ENCODE data around the gene ARFGEF2. TPM values are rescaled to one million over a fixed set of nuclear protein-coding genes. Genes with fewer than 3 reads are reported as not detected.
"Not testable (repeated sequence)": the region's sequence is repeated elsewhere in the genome, so short reads cannot be mapped to it uniquely, and the experiment has no call there.

ARFGEF2 gene
- total RNA-seq, 1 donor from 2014 or later = 26.9 TPM

DNA sequence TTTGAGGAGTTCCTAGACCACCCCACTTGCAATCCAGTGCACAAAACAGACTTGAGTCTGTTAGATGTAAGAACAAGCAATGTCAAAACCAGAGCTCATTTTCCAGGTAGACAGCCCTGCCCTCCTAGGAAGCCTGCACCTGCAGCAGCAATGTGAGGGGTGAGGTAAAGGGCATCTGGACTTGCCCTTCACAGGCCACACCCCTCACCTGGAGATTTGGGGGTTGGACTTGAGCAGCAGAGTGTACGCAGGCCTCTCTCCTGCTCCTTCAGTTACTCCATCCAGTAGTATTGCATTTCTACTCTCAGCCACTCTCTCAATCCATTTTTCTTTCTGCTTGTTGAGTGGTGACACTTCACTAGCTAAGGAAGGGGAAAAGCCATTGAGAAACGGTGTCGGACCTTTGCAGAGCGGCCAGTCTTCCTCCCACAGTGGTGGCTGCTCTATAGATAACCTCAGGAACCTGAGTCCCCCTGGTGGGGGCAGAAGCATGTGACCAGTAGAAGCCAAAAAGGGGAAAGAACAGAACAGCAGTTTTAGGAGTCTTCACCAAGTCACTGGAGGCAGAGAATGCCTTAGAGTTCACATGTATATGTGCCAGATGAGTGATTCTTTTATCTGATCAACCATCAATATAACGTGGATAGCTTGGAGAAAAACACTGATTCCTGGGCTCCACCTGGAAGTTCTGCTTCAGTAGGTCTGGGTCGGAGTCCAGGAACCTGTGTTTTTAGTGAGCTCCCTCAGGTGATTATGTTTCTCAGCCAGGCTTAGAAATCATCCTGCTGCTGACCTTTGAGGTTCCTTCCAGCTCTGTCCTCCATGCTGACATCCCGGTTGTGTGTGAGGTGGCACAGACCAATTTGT, 28.0 kb downstream of the ARFGEF2 start:
- DNase-seq (ENCODE audit: low spot score in 2 of 2) (no peak), FAIRE-seq (no peak)

DNA sequence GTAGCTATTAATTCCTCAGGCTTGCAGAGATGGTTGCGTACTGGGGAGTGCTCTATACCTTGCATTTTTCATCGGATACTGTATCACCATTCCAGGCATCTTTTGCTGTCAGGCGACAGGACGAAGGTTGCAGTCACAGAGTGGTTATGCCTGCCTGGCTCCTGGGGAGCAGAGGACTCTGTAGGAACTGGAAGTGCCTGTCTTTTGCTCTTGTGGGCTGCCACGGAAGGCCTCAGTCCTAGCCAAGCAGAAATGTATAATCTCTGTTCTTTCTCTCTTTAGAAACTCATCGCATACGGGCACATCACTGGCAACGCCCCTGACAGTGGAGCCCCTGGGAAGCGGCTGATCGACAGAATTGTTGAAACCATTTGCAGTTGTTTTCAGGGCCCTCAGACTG, 29.5 kb downstream of the ARFGEF2 start:
- FAIRE-seq = no peak
- no peak for DNase-seq (ENCODE audit: low spot score in 2 of 2)

DNA sequence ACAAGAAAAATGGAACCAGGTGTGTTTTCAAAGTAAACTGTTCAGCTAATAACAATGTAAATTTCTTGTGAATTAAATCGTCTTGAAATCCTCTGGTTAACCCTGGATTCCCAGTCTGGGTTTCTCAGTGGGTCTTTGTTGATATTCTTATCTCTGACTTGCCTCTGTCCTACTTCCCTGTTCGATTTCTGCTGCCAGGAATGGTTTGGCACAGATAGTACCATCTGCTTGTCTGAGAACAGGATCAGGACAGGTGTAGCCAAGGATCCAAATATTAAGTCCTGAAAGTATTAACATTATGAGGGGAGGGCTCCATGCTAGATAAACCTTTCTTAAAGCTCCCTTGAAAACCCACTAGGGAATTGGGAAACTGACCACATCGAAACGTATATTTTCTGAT, 30.1 kb downstream of the ARFGEF2 start:
- no peak for DNase-seq (ENCODE audit: low spot score in 2 of 2)
- no peak for FAIRE-seq

GRCh38 chr20:48952656-48953055, 31.1 kb downstream of the ARFGEF2 start:
- FAIRE-seq = no peak
- DNase-seq (ENCODE audit: low spot score in 2 of 2) = no peak

- FAIRE-seq (no peak), DNase-seq (ENCODE audit: low spot score in 2 of 2) (no peak)
These were observed 32.1 kb downstream of the ARFGEF2 start for GRCh38 chr20:48953653-48954052.

- DNase-seq (ENCODE audit: low spot score in 2 of 2) (no peak), FAIRE-seq (no peak)
These were observed 34.5 kb downstream of the ARFGEF2 start for GRCh38 chr20:48956052-48956451.

DNA sequence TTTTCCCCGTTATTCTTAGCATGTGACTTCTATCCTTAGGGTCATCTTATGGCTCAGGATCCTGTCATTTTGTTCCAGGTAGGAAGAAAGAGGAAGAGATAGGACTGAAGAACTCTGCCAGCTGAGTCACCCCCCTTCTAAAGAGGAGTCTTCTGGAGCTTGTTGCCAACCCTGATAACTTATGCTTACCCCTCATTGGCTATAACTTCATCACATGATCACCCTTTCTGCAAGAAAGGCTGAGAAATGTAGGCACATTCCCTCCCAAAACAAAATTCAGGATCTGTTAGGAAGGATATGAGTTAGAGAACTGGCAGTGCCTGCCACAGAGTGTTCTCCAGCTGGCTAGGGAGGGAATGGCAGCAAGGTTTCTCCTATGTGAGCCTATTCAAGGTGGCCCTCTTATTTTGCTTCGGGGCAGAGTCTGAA, 35.6 kb downstream of the ARFGEF2 start:
- FAIRE-seq (no peak), DNase-seq (ENCODE audit: low spot score in 2 of 2) (no peak)

GRCh38 chr20:48957533-48957932, 36.0 kb downstream of the ARFGEF2 start:
- DNase-seq (ENCODE audit: low spot score in 2 of 2) (no peak), FAIRE-seq (no peak)

DNA sequence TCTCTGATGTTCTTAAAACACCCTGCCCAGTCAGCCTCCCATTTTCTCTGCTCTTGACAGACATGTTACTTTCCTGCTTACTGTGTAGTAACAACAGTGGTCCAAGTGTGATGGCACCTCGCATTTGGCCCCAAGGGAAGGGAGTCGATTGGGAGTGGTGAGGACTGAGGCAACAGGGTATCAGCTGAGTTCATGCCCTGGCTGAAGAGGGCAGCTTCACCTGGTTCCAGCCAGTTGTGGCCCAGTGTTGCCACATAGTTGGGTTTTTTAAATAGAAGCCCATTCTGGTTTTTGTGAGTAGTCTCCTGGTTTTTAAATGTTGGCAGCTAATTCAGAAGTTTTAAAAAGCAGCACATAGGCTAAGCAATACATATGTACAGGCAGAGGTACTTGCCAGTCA, 37.2 kb downstream of the ARFGEF2 start:
- FAIRE-seq = no peak
- DNase-seq (ENCODE audit: low spot score in 2 of 2) = no peak

- DNase-seq (ENCODE audit: low spot score in 2 of 2) (no peak), FAIRE-seq (no peak)
These were observed 38.5 kb downstream of the ARFGEF2 start for GRCh38 chr20:48959899-48960550.

- DNase-seq (ENCODE audit: low spot score in 2 of 2) (no peak), FAIRE-seq (no peak)
These were observed 40.9 kb downstream of the ARFGEF2 start for GRCh38 chr20:48962421-48962820.

GRCh38 chr20:48962976-48963771, 41.7 kb downstream of the ARFGEF2 start:
- no peak for DNase-seq (ENCODE audit: low spot score in 2 of 2)
- FAIRE-seq = no peak

GRCh38 chr20:48965189-48965910, 43.8 kb downstream of the ARFGEF2 start:
- FAIRE-seq (no peak), DNase-seq (ENCODE audit: low spot score in 2 of 2) (no peak)

DNA sequence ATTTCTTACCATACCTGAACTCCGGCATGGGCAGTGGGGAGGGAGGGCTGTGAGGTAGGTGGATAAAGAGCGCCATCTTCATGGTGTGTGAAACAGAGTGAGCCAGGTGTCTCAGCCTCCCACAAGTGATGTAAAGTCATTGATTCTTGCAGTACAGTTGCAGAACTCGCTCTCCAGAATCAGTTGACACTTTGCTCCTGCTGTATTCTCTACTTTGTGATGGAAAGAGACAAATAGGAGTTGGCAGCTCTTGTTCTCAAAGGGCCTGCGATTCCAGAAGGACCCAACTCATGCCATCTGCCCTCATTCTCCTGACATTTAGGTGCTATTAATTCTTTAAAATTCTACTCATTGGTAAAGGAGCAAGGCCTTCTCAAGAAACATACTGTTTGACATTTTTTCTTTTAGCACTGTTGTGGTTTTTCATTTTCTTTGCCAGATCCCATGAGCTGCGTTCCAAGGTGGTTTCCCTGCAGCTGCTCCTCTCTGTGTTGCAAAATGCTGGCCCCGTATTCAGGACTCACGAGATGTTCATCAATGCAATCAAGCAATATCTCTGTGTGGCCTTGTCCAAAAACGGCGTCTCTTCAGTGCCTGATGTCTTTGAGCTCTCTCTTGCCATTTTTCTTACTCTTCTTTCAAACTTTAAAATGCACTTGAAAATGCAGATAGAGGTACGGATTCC, 49.3 kb downstream of the ARFGEF2 start:
- FAIRE-seq (no peak), DNase-seq (ENCODE audit: low spot score in 2 of 2) (no peak)

GRCh38 chr20:48971956-48972355, 50.4 kb downstream of the ARFGEF2 start:
- FAIRE-seq (no peak), DNase-seq (ENCODE audit: low spot score in 2 of 2) (no peak)

GRCh38 chr20:48972816-48973215, 51.3 kb downstream of the ARFGEF2 start:
- DNase-seq (ENCODE audit: low spot score in 2 of 2) (no peak), FAIRE-seq (no peak)

GRCh38 chr20:48975955-48976354, 54.4 kb downstream of the ARFGEF2 start:
- no peak for FAIRE-seq
- DNase-seq (ENCODE audit: low spot score in 2 of 2) = no peak

GRCh38 chr20:48979980-48980379, 58.5 kb downstream of the ARFGEF2 start:
- not testable (repeated sequence) for DNase-seq (ENCODE audit: low spot score in 2 of 2); FAIRE-seq

GRCh38 chr20:48983423-48984400, 62.2 kb downstream of the ARFGEF2 start:
- no peak for FAIRE-seq
- DNase-seq (ENCODE audit: low spot score in 2 of 2) = no peak
